SU-DHL-6 (cell line): ENCODE results near the gene TMEM151B.

Experiments
- EZH2phosphoT487 ChIP-seq: fragments of 200-600 bp; sonication (generic), shearing (Covaris generic); conservative IDR thresholded peaks from 2 replicates; pipeline ENCODE4 v1.6.1; 2018; ENCODE audit warnings: mild to moderate bottlenecking, antibody characterized with exemption, low read length, moderate library complexity, mixed read lengths
- TF ChIP-seq, protein P1 (sequence below): fragments of 200-600 bp; sonication (generic); IDR thresholded peaks from one replicate; pipeline ENCODE4 v1.5.1; 2017; ENCODE audit warnings: antibody characterized with exemption, mild to moderate bottlenecking, low read length, moderate library complexity; ENCODE audit not compliant: insufficient read depth, poor library complexity, severe bottlenecking

DNA sequence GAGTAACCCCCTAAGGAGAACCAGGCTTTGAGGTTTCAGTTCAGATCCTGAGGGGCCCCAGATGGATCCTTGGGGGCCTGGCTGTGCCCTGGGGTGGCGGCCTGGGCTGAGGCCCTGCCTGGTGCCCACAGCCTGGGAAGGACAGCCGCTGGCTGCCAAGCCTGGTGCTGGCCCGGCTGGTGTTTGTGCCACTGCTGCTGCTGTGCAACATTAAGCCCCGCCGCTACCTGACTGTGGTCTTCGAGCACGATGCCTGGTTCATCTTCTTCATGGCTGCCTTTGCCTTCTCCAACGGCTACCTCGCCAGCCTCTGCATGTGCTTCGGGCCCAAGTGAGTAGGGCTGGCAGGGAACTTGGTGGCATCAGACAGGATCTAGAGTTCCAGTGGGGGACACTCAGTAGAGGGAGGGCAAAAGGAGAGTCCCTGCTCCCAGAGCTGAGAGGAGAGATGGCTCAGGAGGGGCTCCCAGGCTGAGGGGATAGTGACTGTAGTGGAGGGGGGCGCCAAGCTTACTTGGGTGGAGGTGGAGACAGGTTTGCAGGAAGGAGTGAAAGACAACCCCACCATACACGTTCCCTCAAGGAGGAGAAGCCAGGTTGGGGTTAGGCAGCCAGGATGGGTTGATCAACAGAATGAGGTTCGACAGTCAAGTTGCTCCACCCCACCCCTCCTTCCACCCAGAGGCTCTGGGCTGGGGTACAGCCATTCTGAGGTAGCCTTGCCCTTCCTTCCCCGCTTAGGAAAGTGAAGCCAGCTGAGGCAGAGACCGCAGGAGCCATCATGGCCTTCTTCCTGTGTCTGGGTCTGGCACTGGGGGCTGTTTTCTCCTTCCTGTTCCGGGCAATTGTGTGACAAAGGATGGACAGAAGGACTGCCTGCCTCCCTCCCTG lies 37.3 kb upstream of the TMEM151B start:
- TF ChIP-seq, protein P1, sequence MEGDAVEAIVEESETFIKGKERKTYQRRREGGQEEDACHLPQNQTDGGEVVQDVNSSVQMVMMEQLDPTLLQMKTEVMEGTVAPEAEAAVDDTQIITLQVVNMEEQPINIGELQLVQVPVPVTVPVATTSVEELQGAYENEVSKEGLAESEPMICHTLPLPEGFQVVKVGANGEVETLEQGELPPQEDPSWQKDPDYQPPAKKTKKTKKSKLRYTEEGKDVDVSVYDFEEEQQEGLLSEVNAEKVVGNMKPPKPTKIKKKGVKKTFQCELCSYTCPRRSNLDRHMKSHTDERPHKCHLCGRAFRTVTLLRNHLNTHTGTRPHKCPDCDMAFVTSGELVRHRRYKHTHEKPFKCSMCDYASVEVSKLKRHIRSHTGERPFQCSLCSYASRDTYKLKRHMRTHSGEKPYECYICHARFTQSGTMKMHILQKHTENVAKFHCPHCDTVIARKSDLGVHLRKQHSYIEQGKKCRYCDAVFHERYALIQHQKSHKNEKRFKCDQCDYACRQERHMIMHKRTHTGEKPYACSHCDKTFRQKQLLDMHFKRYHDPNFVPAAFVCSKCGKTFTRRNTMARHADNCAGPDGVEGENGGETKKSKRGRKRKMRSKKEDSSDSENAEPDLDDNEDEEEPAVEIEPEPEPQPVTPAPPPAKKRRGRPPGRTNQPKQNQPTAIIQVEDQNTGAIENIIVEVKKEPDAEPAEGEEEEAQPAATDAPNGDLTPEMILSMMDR, result no peak
- TF ChIP-seq EZH2phosphoT487, result no peak
